ENCODE measurements around the gene MOB3A.

Gene MOB3A

GRCh38 chr19:2108251-2109016 lies 12.3 kb upstream of the MOB3A start:
- no peak for DNase-seq

- DNase-seq = no peak
Observed at GRCh38 chr19:2103045-2103707, 7.0 kb upstream of the MOB3A start.

DNA sequence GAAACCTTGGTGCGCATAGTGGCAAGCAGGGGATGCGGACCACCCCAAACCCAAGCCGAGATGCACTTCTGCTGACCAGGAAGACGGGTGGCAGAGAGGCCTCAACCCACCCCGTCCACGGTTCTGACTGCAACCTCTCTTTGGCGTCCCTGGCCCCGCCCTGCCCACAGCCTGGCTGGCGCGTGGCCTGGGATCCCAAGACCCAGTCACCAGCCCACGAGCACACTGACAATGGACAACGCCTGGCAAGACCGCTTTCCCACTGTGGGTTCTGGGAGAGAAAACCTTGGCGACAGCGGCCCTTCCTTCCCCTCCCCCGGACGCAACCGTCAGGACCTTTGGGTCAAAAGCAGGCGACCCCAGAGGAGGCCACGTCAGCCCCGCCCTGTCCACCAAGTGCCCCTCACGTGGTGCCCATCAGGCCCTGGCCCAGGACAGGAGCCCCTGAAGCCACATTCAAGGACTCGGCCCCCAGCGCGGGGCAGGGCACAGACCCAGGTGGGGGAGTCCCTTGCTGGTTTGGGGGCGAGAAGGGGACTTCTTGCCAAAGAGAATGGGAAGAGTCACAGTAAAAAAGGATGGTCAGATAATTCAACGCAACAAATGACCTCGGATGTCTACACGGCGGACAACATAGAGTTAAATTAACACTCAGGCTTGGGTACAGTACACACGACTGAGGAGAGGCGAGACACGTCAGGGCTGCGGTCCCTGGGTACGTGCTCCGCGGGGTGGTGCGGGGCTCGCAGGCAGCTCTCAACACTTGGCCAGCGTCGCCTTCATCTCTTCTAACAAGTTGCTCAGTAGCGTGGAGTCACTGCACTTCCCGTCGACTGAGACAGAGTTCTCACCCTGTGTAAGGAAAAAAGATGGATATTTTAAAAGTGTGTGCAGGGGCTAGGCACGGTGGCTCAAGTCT lies 5.5 kb upstream of the MOB3A start:
- DNase-seq = no peak

DNA sequence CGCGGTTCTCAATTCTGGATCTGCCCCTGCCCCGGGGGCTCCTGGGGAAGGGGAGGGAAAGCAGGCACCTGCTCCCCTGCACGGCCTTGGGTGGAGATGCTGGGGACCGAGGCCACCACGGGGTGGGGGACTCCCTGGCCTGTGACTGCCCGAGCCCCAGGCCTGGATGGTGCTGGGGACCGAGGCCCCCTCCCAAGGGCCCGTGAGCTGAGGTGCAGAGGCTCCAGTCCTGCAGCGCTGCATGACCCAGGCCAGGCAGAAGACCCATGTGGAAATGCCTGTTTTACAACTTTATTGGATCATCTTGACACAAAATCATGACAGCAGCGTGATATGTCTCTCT lies 4.6 kb upstream of the MOB3A start:
- DNase-seq = no peak

DNA sequence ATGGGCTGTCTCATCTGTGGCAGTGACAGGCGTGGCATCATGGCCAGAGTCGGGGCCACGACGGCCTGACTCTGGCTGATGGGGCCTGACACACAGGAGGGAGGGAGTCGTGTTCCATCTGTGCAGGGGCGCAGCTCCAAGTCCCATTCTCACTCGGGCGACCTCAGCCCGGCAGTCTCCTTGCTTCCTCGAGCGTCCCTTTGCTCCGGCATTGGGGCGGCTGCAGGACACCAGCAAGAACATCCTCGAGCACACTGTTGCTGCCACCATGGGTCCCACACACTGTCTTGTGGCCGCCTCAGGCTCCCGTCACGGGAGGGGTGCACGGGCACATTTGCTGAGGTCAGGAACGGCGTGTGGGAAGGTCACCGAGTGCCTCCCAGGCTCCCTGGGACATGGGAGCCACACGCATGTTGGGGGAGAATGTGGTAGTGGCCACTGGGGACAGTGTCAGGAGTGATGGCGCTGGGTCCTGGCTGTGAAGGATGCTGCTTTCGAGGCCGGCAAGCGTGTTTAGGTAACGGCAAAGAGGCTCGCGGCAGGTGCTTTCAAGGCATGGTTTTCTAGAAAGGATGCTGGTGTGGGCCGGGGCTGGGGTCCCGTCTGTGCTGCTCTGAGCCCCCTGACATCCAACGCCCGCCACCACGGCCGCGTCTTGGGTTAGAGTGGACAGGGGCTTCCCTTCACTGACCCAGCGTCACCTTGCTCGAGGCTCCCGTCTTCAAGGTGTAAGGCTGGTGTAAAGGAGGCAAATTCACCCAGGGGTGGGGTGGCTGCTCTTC lies 4.0 kb upstream of the MOB3A start:
- DNase-seq = no peak

DNA sequence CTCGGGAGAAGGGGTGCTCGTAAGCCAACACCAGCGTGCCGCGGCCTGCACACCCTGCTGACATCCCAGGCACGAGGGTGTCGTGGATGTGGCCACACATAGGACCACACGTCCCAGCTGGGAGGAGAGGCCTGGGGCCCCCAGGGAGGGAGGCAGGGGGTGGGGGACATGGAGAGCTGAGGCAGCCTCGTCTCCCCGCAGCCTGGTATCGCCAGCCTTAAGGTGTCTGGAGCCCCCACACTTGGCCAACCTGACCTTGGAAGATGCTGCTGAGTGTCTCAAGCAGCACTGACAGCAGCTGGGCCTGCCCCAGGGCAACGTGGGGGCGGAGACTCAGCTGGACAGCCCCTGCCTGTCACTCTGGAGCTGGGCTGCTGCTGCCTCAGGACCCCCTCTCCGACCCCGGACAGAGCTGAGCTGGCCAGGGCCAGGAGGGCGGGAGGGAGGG lies 3.0 kb upstream of the MOB3A start:
- no peak for DNase-seq

DNA sequence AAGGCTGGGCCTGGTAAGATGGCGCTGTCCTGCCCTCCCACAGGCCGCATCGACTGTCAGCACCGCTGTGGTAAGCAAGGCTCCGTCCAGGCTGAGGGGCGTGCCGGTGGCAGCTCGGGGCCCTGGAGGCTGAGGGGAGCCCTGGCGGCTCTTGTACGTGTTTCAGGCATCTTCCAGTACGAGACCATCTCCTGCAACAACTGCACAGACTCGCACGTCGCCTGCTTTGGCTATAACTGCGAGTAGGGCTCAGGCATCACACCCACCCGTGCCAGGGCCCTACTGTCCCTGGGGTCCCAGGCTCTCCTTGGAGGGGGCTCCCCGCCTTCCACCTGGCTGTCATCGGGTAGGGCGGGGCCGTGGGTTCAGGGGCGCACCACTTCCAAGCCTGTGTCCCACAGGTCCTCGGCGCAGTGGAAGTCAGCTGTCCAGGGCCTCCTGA lies 1.8 kb upstream of the MOB3A start:
- DNase-seq = no peak

DNA sequence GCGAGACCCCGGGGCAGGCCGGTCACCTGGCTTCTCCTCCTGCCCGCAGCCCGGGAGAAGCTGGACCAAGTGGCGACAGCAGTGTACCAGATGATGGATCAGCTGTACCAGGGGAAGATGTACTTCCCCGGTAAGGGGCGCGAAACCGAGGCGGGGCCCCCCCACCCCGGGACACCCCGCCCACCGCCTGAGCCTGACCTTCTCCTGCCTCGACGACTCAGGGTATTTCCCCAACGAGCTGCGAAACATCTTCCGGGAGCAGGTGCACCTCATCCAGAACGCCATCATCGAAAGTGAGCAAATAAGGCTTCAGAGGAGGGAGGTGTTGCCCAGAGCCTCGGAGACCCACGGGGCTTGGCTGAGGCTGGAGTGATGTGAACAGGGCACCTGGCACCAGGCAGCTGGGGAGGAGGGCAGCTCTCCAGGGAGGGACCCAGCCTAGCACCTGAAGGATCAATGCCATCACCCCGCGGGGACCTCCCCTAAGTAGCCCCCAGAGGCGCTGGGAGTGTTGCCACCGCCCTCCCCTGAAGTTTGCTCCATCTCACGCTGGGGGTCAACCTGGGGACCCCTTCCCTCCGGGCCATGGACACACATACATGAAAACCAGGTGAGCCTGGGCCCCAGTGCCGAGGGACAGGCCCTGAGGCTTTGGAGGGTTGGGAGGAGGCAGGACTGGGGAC lies 1.2 kb upstream of the MOB3A start:
- DNase-seq = no peak

DNA sequence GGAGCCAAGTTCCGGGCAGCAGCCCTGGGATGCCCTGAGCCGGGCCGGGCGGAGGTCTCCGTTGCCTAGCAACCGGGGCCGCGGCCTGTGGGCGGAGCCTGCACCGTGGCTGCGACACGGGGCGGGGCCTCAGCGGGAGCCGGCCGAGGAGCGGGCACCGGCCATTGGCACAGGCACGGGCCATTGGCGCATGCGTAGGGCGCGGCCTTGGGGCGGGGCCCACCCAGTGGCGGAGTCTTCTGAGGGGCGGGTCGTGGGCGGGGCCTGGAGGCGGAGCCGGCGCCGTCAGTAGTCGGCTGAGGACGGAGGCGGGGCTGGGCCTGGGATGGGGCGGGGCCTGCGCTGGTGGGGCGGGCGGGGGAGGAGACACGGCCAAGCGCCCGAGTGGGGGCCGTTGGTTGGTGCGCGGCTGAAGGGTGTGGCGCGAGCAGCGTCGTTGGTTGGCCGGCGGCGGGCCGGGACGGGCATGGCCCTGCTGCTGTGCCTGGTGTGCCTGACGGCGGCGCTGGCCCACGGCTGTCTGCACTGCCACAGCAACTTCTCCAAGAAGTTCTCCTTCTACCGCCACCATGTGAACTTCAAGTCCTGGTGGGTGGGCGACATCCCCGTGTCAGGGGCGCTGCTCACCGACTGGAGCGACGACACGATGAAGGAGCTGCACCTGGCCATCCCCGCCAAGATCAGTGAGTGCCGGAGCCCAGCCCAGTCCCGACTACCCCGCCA lies 515 bp upstream of the MOB3A start, which contains the start of gene IZUMO4:
IZUMO4 (plus strand) TSS at position 436 of the 723 bp plus-strand sequence; CDS start at position 467, 31 bp downstream.
- peak; percentile 93 to 100 for DNase-seq

- peak in 1 of 2 donors; percentile 13 for DNase-seq
Observed at GRCh38 chr19:2091926-2092525, 4.1 kb downstream of the MOB3A start.

DNA sequence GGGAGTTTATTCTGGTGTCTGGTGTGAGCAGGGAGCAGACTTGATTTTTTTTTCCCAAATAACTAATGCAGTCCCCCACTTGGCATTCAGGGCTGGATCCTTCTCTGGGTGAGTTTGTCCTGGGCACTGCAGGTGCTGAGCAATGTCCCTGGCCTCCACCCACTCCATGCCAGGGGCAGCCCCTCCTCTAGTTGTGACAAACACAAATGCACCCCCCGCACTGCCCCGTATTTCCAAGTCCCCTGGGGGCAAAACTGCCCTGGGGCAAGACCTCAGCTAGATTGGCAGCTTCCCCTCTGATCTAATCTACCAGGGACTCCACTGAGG lies 6.4 kb downstream of the MOB3A start:
- DNase-seq = no peak

DNA sequence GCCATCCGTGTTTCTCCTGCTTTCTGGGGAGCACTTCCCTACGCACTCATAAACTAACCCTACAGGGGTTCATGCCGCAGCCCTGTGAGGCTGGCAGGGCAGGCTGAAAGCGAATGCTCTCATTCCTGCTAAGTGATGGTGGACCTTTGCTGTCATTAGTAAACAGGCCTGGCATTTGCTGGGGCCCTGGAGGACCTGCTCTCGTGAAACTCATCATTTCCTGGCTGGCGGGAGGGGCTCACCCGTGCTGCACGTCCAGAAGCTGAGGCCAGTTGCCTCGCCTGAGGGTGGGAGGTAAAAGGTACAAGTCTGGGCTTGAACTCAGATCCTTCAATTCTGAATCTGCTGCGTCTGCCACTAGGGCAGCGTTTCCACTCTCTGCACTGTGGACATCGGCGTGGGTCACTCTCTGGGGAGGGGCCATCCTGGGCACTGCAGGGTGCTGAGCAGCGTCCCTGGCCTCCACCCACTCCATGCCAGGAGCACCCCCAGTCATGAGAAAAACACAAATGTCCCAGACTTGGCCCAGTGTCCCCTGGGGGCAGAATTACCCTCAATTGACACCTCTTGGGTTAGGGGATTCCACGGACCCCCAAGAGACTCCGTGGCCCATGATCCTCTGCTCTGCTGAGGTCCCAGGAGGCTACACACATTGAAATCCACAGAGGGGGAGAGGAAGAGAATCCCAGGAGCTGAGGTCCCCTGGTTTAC lies 7.0 kb downstream of the MOB3A start:
- DNase-seq = no peak

- peak; percentile 9 to 29 for DNase-seq
Observed at GRCh38 chr19:2087621-2088100, 8.5 kb downstream of the MOB3A start.

- peak in 1 of 2 donors; percentile 12 for DNase-seq
Observed at GRCh38 chr19:2086695-2087620, 9.2 kb downstream of the MOB3A start.

DNA sequence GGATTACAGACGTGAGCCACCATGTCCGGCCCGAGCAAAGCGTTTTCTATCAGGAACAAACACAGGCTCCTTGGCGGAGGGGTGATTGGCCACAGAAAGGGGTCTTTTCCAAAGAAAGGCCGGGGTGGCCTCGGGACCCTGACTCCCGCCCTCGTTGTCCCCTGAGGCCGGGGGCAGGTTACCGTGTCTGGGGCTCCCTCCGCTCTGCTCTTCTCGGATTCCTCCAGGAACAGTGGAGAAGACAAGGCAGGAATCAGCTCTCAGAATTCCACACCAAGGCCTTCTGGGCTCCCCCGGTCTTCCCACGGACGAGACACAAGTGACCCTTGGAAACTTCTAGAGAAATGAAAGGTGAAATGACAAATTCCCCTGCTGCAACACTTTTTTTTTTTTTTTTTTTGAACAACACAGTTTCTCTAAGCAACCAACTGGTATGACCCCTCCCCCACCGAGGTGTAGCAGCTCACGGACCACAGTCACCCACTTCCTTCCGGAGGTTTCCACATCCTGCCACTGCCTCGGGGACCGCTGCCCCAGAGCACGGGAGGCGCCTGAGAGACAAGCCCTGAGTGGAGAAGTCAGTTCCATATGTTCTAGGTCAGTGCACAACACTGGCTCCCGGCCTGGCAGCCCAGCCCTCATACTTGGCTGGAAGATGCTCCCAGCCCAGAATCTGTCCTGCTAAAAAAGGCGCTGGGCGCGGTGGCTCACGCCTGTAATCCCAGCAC lies 11.0 kb downstream of the MOB3A start:
- DNase-seq = peak; percentile 62 to 96

DNA sequence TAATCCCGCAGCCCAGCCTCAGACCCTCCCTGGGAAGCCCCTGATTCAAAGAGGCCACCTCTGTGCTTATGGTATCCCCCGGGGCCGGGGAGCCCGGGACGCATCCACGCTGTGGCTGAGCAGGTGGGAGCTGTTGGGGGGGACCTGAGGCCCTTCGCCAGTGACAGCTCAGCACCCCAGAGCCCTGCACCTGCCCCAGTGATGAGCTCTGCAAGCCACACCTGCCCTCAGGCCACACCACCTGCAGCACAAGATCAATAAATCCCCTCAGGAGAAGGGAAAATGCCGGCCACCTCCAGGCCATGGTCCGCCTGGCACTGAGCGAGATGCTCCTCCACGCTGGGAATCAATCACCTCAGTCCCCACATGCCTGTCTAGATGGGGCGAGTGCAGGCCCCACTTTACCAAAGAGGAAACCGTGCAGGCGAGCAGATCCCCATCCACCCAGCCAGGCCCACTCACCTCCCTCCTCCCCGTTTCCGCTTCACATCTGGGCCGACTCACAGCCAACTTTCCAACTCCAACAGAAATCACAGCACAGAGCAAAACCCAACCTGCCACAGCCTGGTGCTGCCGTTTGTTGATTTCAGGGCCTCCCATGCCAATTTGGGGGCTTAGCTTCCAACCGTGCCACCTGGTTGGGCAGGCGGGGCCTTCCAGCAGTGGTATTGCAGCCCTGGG lies 12.8 kb downstream of the MOB3A start:
- DNase-seq = peak; percentile 24 to 56
